ENCODE data around the gene VKORC1L1.
"Not testable (repeated sequence)": the region's sequence is repeated elsewhere in the genome, so short reads cannot be mapped to it uniquely, and the experiment has no call there.

VKORC1L1 gene

DNA sequence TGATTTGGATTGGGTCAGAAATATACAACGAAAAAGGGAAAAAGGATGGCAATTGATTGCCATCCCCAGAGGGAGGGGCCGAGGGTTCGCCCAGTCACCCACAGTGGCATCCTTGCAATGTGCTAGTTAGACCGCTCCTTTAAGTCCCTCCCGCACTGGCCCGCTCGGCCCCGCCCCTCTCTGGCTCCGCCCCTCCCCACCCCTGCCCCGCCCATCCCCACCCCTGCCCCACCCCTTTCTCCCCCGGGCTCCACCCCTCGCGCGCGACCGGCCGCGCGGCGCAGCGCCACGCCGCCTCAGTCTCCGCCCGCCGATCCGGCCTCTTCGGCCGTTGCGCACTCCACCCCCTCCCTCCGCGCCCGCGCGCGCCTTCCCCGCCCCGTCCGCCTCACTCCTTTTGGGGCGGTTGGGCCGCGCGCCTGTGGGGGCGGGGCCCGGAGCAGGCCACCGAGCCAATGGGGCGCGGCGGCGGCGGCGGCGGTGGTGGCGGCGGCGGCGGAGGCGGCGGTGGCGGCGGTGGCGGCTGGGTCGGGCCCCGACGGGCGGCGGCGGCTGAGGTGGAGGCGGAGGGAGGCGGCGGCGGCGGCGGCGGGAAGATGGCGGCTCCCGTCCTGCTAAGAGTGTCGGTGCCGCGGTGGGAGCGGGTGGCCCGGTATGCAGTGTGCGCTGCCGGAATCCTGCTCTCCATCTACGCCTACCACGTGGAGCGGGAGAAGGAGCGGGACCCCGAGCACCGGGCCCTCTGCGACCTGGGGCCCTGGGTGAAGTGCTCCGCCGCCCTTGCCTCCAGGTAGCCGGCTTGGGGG is at the start of gene VKORC1L1:
Gene VKORC1L1 (plus strand): TSS at position 299 of the 806 bp plus-strand sequence. CDS start 298 bp downstream, at position 597.
- DNase-seq (ENCODE audit: low read depth in 2 of 3, low spot score in 2 of 3), result peak; percentile 85 to 94 (median 88)

DNA sequence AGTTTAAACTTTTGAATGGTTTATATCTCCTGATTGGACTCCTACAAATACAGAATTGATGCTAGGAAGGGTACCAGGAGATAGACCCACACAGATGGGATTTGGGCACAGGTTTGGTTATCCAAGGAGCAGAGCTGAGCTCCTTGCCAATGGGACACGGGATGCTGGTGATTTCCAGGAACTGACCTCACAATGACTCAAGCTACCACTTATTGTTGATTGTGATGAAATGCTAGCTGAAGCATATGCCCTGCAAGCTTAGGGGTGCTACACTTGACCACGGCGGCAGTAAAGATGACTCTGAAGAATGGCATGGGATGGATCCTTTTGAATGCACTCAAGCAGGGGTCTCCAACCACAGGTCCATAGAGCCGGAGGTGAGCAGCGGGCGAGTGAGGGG is 45.5 kb upstream of the VKORC1L1 start:
- no peak for DNase-seq (ENCODE audit: low read depth in 2 of 3, low spot score in 2 of 3)

DNA sequence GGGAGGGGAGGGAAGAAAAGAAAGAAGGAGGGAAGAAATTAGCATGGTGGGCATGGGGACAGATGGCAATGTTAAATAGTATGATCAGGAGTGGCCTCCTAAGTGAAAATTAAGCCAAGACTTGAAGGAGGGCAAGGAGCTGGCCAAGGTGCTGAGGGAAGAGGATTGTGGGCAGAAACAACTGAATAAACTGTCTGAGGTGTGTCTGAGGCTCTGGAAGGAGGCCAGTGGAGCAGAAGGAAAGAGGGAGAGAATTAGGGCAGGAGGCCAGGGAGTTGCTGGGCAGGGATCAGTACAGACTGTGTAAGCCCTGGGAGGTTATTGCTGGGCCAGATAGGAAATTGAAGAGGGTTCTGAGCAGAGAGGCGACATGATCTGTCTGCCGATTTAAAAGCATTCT is 40.6 kb upstream of the VKORC1L1 start:
- DNase-seq (ENCODE audit: low read depth in 2 of 3, low spot score in 2 of 3), result no peak

DNA sequence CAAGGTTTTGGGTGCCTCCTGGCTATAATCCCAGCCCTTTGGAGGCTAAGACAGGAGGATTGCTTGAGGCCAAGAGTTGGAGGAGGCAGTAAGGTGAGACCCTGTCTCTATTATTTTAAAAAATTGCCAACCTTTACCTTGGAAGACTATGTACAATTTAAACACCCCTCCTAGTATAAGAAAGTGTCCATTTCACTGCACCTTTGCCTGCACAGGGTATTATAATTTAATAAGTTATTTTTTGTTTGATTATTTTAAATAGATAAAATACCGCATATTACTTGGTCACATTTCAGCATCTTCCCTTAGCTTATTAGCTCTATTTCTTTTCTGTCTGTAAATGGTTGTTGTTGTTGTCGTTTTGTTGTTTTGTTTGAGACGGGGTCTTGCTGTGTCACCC is 36.2 kb upstream of the VKORC1L1 start:
- not testable (repeated sequence) for DNase-seq (ENCODE audit: low read depth in 2 of 3, low spot score in 2 of 3)

DNA sequence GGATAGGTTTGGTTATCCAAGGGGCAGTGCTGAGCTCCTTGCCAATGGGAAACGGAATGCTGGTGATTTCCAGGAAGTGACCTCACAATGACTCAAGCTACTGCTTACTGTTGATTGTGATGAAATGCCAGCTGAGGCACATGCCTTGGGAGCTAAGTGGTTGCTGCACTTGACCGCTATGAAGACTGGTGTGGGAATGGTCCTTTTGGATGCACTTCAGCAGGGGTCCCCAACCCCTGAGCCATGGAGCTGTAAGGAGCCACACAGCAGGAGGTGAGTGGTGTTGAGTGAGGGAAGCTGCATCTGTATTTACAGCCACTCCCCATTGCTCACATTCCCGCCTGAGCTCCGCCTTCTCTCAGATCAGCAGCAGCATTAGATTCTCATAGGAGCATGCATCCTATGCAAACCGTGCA is 35.3 kb upstream of the VKORC1L1 start:
- DNase-seq (ENCODE audit: low read depth in 2 of 3, low spot score in 2 of 3), result not testable (repeated sequence)

DNA sequence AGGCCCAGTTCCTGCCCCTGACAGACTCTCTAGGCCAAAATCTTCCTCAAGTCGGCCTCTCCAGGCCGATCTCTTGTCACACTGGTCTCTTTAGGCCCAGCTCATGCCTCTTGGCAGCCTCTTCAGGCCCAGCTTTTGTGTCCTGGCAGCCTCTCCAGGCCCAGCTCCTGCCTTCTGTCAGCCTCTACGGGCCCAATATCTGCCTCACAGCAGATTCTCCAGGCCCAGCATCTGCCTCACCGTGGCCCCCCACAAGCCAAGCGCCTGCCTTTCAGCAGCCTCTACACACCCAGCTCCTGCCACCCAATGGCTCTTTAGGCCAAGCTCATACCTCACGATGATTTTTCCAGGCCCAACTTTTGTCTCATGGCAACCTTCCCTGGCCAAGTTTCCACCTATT is 33.0 kb upstream of the VKORC1L1 start:
- DNase-seq (ENCODE audit: low read depth in 2 of 3, low spot score in 2 of 3), result no peak

DNA sequence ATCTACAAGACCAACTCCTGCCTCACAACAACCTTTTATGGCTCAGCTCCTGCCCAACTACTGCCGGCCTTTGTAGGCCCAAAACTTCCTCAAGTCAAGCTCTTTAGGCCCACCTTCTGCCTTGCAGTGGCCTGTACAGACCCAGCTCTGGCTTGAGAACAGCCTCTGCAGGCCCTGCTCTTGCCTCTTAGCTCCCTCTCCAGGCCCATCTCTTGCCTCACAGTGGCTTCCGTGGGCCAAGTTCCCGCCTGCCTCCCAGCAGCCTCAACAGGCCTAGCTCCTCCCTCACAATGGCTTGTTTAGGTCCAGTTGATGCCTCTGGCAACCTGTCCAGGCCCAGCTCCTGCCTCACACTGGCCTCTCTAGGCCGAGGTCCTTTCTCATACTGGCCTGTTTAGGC is 32.4 kb upstream of the VKORC1L1 start:
- DNase-seq (ENCODE audit: low read depth in 2 of 3, low spot score in 2 of 3), result no peak

DNA sequence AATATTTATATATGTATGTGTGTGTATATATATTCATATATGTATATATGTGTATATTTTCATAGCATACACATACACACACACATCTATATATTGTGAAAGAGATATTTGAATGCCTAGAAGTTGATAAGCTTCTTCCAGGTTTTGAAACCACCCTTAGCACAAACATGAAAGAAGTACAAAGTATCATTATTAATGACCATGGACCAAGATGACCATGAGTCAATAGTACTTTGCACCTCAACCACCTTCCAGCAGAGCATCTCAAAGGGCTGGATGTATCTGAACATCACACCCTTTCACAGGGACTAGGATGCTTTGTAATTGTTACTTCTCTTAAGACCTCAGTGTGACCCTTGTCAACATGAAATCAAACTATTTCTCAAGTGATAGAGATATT is 29.3 kb upstream of the VKORC1L1 start:
- not testable (repeated sequence) for DNase-seq (ENCODE audit: low read depth in 2 of 3, low spot score in 2 of 3)

DNA sequence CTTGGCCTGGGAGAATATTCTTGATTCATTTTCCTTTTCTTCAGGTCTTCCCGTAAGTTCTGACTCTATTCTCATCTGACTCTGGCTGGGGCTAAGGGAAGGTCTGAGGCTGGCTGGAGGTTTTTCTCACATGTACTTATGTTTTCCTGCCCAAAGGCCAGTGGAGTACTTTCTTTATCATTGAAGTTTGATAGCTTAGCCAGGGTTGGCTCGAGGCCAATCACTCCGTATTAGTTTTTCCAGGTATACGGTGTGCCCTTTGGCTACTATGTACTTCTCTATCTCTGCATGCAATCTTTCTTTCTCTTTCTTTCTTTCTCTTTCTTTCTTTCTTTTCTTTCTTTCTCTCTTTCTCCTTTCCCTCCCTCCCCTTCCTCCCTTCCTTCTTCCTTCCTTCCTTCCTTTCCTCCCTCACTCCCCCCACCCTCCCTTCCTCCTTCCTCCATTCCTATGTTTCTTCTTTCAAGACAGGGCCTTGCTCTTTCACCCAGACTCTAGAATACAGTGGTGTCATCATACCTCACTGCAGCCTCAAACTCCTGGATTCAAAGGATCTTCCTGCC is 26.8 kb upstream of the VKORC1L1 start:
- DNase-seq (ENCODE audit: low read depth in 2 of 3, low spot score in 2 of 3), result no peak

DNA sequence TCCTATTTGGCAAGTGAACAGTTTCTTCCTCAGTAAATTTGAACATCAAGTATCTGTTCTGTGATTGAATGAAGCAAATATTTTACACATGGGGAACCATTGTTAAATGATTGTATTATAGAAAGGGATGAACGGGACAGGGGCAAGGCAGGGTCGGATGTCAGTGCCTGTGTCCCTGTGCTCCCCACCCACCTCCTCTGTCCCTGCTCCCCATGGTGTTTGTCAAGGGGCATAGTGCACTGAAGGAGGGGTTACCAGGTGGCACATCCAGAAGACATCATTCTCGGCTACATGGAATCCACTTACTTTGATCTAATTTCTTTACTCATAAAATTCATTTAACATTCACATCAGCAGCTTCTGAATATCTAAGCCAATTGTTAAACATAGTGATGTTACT is 19.4 kb upstream of the VKORC1L1 start:
- DNase-seq (ENCODE audit: low read depth in 2 of 3, low spot score in 2 of 3), result not testable (repeated sequence)

DNA sequence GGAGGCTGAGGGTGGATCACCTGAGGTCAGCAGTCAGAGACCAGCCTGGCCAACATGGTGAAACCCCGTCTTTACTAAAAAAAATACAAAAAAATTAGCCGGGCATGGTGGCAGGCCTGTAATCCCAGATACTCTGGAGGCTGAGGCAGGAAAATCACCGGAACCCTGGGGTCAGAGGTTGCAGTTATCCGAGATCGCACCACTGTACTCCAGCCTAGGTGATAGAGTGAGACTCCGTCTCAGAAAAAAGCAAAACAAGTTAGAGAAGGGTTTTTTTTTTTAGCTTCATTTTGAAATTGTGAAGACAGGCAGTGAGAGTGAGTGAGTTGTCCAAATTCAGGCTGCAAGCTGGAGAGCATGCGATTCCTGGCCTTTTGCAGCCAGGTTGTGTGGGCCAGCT is 19.0 kb upstream of the VKORC1L1 start:
- not testable (repeated sequence) for DNase-seq (ENCODE audit: low read depth in 2 of 3, low spot score in 2 of 3)

DNA sequence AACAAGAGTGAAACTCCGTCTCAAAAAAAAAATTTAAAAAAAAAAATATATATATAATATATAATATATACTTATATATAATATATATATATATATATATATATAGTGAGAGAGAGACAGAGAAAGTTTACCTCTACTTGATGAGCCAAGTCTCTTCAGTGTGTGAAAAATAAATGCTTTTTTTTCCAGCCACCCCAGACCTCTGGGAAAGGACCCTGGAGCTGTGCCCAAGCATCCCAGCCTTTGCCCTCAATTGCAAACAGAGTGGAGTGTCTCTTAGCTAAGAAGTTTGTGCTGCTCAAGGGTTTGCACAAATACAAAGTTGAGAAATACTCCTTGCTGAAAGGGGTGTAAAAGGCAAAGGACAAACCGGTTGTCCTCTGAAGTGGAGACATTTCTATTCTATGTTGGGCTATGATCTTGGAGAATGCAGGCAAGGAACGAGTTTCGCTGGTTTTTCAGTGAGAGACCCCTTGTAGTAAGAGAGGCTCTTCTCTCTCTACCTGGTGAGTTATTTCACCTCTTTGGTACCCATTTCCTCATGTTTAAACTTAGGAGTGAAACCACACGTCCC is 15.5 kb upstream of the VKORC1L1 start:
- not testable (repeated sequence) for DNase-seq (ENCODE audit: low read depth in 2 of 3, low spot score in 2 of 3)

DNA sequence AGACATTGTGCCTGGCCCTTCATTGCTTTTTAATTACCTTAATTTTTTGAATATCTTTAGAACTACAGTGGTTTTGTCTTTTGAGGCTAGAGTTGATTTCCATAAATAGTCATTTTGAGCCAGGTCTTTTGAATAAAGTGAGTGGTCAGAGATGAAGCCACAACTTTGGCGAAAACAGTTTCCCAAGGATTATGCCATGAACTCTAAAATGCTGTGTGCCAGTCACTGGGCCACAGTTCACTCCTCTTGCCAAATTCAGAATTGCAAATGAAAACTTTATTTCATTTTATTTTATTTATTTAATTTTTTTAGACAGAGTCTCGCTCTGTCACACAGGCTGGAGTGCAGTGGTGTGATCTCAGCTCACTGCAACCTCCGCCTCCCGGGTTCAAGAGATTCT is 14.2 kb upstream of the VKORC1L1 start:
- DNase-seq (ENCODE audit: low read depth in 2 of 3, low spot score in 2 of 3), result not testable (repeated sequence)

DNA sequence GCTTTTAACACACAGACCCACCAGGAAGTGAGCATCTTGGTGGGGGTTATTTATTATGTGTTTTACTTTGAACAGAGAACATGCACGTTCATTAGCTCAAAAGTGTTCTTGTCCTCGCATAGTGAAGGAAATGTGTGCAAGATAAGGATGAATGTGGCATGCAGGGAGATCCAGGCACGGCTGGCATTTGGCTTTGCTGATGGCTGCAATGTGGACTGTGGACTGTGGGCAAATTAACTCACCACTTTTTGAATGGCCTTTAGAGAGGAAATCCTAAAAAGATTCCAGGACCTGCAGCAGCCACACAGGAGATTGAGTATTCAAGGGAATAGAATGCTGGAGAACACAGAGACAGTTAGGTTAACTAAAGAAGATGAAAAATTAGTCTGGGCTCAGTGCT is 6.6 kb upstream of the VKORC1L1 start:
- DNase-seq (ENCODE audit: low read depth in 2 of 3, low spot score in 2 of 3), result not testable (repeated sequence)

DNA sequence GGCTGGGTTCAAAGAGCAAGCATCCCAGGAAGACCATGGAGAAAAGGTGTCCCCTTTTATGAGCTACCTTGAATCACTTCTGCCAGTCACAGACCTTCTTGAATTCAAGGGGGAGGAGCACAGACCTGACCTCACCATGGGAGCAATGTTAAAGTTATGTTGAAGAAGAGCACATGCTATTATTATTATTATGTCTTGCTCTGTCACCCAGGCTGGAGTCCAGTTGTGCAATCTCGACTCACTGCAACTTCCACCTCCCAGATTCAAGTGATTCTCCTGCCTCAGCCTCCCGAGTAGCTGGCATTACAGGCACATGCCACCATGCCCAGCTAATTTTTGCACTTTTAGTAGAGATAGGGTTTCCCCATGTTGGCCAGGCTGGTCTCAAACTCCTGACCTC is 5.2 kb upstream of the VKORC1L1 start:
- DNase-seq (ENCODE audit: low read depth in 2 of 3, low spot score in 2 of 3), result not testable (repeated sequence)

DNA sequence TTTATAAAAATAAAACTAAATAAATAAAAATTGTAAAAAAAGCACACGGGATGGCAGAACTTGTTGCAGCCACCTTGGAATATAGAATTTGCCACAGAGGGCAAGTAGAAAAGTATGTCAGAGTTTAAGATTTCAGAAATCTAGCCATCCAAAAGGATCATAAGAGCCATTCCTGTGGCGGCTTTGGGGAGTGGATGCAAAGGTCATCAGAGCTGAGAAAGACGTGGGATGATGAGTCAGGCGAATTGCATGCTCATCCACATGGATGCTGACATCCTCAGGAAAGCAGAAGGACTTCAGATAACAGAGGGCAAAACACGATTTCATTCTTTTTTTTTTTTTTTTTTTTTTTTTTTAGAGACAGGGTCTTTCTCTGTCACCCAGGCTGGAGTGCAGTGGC is 3.6 kb upstream of the VKORC1L1 start:
- DNase-seq (ENCODE audit: low read depth in 2 of 3, low spot score in 2 of 3), result not testable (repeated sequence)

DNA sequence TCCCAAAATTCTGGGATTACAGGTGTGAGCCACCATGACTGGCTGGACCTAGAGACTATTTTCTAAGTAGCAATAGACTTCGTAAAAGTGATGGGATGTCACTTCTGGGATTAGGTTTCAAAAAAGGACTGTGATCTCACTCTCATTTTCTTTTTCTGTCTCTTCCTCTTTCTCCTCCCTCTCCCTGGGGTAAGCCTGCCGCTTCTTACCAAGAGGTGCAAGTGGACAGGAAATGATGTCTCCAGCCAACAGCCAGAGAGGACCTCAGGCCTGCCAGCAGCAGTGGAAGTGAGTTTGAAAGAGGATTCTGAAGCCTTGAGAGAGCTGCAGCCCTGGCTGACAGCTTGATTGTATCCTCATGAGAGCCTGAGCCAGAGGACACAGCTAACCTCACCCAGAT is 1.4 kb upstream of the VKORC1L1 start:
- not testable (repeated sequence) for DNase-seq (ENCODE audit: low read depth in 2 of 3, low spot score in 2 of 3)

DNA sequence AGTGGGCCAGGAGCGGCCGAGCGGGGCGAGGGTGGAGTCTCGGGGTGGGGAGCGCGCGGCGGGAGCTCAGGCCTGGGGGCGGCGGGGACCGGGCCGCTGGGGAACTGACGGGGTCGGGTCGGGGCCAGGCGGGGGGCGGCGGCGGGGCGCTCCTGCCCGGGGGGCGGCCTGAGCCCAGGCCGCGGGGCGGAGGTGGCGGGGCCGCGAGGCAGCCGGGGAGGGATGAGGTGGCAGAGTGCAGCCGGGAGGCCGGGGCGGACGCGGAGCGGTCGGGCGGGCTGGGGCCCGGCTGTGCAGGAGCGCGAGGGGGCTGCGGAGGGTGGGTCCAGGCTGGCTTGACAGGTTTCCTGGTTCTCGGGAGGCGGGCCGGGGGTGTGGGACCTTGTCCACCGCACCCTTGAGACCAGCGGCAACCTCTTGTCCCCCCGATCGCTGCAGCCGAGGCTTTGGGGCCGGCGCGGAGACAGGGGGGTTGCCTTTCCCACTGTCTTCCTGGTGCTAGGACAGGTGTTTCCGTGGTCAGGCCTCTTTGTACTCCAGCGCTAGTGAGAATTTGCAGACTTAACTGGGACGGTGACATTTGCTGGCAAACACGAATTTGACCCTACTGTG is 814 bp downstream of the VKORC1L1 start:
- peak in 2 of 3 experiments; percentile 1 to 19 for DNase-seq (ENCODE audit: low read depth in 2 of 3, low spot score in 2 of 3)

DNA sequence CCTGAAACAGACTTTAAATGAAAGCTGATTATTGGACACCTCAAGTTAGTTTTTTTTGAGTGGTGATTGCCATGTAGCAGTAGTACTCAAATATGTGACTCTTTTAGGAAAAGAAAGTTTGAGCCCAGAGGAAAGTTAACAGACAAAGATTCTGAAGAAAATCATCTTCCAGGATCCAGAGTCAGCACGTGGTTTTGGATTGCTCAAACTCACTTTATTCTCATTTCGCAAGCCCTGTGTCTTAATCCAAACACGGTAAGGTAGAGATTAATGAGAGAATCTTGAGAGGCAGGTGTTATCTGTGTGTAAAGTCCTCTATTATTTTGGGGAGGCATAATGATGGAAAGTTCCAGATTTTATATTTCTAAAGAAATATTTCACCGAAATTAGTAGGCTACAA is 2.8 kb downstream of the VKORC1L1 start:
- not testable (repeated sequence) for DNase-seq (ENCODE audit: low read depth in 2 of 3, low spot score in 2 of 3)

DNA sequence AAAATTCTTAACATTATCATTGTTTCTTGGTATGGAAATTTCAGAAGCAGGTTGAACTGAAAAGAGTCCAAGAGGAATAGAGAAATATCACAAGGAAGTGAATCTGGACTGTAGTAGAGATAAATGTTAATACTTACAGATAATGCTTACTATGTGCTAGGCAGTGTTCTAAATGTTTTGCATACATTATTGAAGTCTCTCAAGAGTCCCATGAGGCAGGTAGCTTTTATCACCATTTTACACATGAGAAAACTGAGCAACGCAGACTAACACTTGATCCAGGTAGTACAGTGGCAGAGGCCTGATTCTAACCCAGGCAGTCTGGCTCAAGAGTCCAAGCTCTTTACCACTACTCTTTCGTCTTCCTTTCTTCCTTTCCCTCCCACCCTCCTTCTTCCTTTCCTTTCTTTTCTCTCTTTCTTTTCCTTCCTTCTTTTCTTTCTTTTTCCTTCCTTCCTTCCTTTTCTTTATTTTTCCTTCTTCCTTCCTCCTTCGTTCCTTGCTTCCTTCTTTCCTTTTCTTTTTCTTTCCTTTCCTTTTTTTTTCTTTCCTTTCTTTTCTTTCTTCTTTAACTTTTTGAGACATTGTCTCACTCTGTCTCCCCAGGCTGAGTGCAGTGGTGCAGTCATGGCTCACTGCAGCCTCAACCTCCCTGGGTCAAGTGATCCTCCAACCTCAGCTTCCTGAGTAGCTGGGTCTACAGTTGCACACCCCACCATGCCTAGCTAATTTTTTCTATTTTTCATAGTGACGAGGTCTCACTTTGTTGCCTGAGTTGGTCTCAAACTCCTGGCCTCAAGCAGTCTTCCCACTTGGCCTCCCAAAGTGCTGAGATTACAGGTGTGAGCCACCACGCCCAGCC is 6.6 kb downstream of the VKORC1L1 start:
- DNase-seq (ENCODE audit: low read depth in 2 of 3, low spot score in 2 of 3), result not testable (repeated sequence)

DNA sequence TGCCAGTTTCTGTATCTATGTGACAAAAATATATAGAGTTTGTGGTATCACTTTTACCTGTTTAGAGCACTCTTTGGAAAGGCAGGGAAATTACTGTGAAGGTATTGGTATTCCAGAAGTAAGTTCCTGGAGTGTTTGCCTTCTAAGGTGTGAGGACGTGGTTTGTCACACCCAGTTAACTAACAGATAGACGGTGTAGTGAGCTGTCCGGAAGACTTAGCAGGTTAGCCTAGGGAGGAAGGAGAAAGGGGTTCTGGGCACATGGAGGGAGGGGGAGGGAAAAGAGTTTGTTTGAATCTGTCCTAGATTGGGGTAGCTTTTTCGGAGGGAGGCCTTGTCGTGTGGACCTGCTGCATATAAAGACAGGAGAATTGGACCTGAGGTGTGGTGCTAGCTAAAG is 7.4 kb downstream of the VKORC1L1 start:
- DNase-seq (ENCODE audit: low read depth in 2 of 3, low spot score in 2 of 3), result not testable (repeated sequence)
